AG04450 (cell line): ENCODE measurements around the gene CABLES2. TPM values are rescaled to one million over a fixed set of nuclear protein-coding genes. Genes with fewer than 3 reads are reported as not detected.

Source experiments
- CTCF ChIA-PET: fragments of 300-600, 350-600 bp; formaldehyde crosslinking; extraction: SDS; loops from one replicate; lab custom pipeline; 2022; ENCODE audit warnings: antibody characterized with exemption, inconsistent platforms; lab: Charles Lee
- POLR2A ChIA-PET: fragments of 350-600 bp; formaldehyde crosslinking; extraction: SDS; loops from one replicate; lab custom pipeline; 2021; ENCODE audit warnings: antibody characterized with exemption, inconsistent platforms; lab: Yijun Ruan, JAX
- DNase-seq: peaks from one replicate; pipeline ENCODE4 v3.0.0-alpha.2; 2011; ENCODE audit warnings: low read depth, low spot score
- H3K27ac ChIP-seq: one replicate; pipeline ENCODE4 v1.5.1; 2012; ENCODE audit warnings: low read depth, low read length, control low read depth
- H3K27me3 ChIP-seq: one replicate; pipeline ENCODE4 v1.6.0; 2012; ENCODE audit warnings: low read length; ENCODE audit not compliant: control insufficient read depth, insufficient read depth
- H3K4me3 ChIP-seq: 2 replicates; pipeline ENCODE4 v1.5.1; 2011; ENCODE audit warnings: mild to moderate bottlenecking, low read depth, low read length, control low read depth
- H3K9me3 ChIP-seq: 2 replicates; pipeline ENCODE4 v1.5.1; 2012; ENCODE audit warnings: low read length; ENCODE audit not compliant: control insufficient read depth, insufficient read depth
- CTCF ChIP-seq: IDR thresholded peaks from 2 replicates; pipeline ENCODE4 v1.5.1; 2011; ENCODE audit warnings: low read depth, low read length, control low read depth, inconsistent platforms
- polyA plus RNA-seq: library from polyadenylated mRNA; depleted of rRNA; stranded (reverse); fragments of >200 nt; gene quantifications from 2 replicates; pipeline ENCODE4 v1.2.3, GENCODE V29; 2011

CABLES2 gene
- polyA plus RNA-seq, 1 experiment, result 3.8 TPM

GRCh38 chr20:62410746-62411478 lies 3.8 kb upstream of the CABLES2 start:
- Histone ChIP-seq H3K27ac (no peak overlapping the region), H3K9me3 (no peaks in the 10 kb centered on the region; the same call in 1 of the 2 replicates), H3K27me3 (peaks cover 12% of the 10 kb centered on the region), H3K4me3 (no peak overlapping the region)
- ChIA-PET CTCF (interaction anchor here (0.6 to 2.4 kb wide), 4 partner anchors 82 to 381 kb away, joined by 3 to 9 read pairs (median 4); no protein-coding TSS in a partner anchor), POLR2A (no interaction called here)
- no peak for DNase-seq
- no peak for TF ChIP-seq CTCF

- CTCF ChIA-PET, result interaction anchor here (0.6 to 2.4 kb wide), 6 partner anchors 9 to 381 kb away, joined by 3 to 9 read pairs (median 4); no protein-coding TSS in a partner anchor
- TF ChIP-seq CTCF, result peak; percentile 56
Measured at GRCh38 chr20:62409931-62410745, 3.1 kb upstream of the CABLES2 start.

GRCh38 chr20:62409086-62409853 lies 2.2 kb upstream of the CABLES2 start:
- Histone ChIP-seq H3K9me3 (no peaks in the 10 kb centered on the region; the same call in 1 of the 2 replicates), H3K4me3 (no peak overlapping the region), H3K27me3 (peaks cover 12% of the 10 kb centered on the region), H3K27ac (no peak overlapping the region)
- ChIA-PET CTCF (interaction anchor here (0.7 to 2.4 kb wide), 4 partner anchors 9 to 382 kb away, joined by 3 to 9 read pairs (median 3); no protein-coding TSS in a partner anchor), POLR2A (no interaction called here)
- no peak for TF ChIP-seq CTCF
- DNase-seq, result no peak

More at GRCh38 chr20:62409931-62410745, 3.1 kb upstream of the CABLES2 start:
- no peak overlapping the region for H3K27ac ChIP-seq
- POLR2A ChIA-PET, result no interaction called here
- H3K27me3 ChIP-seq, result peaks cover 12% of the 10 kb centered on the region
- H3K4me3 ChIP-seq, result no peak overlapping the region
- H3K9me3 ChIP-seq, result no peaks in the 10 kb centered on the region; the same call in 1 of the 2 replicates
- no peak for DNase-seq

- no peak overlapping the region for H3K27ac ChIP-seq
- no peak overlapping the region for H3K4me3 ChIP-seq
- DNase-seq, result no peak
- TF ChIP-seq CTCF, result no peak
- H3K9me3 ChIP-seq, result no peaks in the 10 kb centered on the region; the same call in 1 of the 2 replicates
- peaks cover 12% of the 10 kb centered on the region for H3K27me3 ChIP-seq
- ChIA-PET POLR2A (no interaction called here), CTCF (interaction anchor here (1.6 to 2.4 kb wide), 2 partner anchors 13 to 383 kb away, joined by 3 to 9 read pairs; no protein-coding TSS in a partner anchor)
Measured at GRCh38 chr20:62408640-62409039, 1.6 kb upstream of the CABLES2 start.
